Heart right ventricle (tissue), 16 donors: ENCODE data around the gene TEDC1. TPM values are rescaled to one million over a fixed set of nuclear protein-coding genes. Genes with fewer than 3 reads are reported as not detected.

Experiments
- ATAC-seq, 8 donors: fragments of 200-7000 bp; cut with Tn5 transposase; one replicate each; pipeline ENCODE4 v1.9.1; 2020; ENCODE audit warnings: mild to moderate bottlenecking in 8 of 8, moderate library complexity in 8 of 8, moderate number of reproducible peaks in 1 of 8
- DNase-seq, 2 donors: peaks; one replicate each; pipeline ENCODE4 v3.0.0-alpha.2; 2020
- H3K27ac ChIP-seq, 10 donors: fragments of 200-600 bp; sonication (generic) in 2 of 10; one replicate each; pipeline versions ENCODE4 v1.5.0 to v1.8.0; 2020 to 2022; ENCODE audit warnings: mild to moderate bottlenecking in 3 of 10
- H3K27me3 ChIP-seq, 7 donors: fragments of 200-600 bp; one replicate each; pipeline ENCODE4 v1.8.0; 2021 to 2022; ENCODE audit warnings: mild to moderate bottlenecking in 2 of 7
- H3K36me3 ChIP-seq, 9 donors: fragments of 200-600 bp; sonication (generic) in 1 of 9; one replicate each; pipeline versions ENCODE4 v1.5.0 to v1.8.0; 2020 to 2022; ENCODE audit warnings: mild to moderate bottlenecking in 2 of 9
- H3K4me1 ChIP-seq, 9 donors: fragments of 200-600 bp; sonication (generic) in 1 of 9; one replicate each; pipeline versions ENCODE4 v1.5.0 to v1.8.0; 2020 to 2022; ENCODE audit warnings: mild to moderate bottlenecking in 4 of 9
- H3K4me3 ChIP-seq, 10 donors: fragments of 200-600 bp; sonication (generic) in 2 of 10; one replicate each; pipeline versions ENCODE4 v1.5.0 to v1.8.0; 2020 to 2022; ENCODE audit warnings: mild to moderate bottlenecking in 7 of 10, moderate library complexity in 2 of 10
- H3K9me3 ChIP-seq, 11 donors: fragments of 200-600 bp in 10 of 11; sonication (generic) in 2 of 11; one replicate each; pipeline versions ENCODE4 v1.5.0 to v1.8.0; 2013 to 2022; ENCODE audit warnings: mild to moderate bottlenecking in 2 of 11, control low read depth in 1 of 11, moderate library complexity in 1 of 11
- WGBS, 2 donors: extraction: QIAGEN DNeasy Blood & Tissue Kit; methylation state at CpG; one replicate each; pipeline ENCODE4 v1.1.7; 2013; ENCODE audit warnings: inconsistent platforms in 1 of 2; 5-methylcytosine and 5-hydroxymethylcytosine counted together
- intact Hi-C, 10 donors: fragments of 100-400 bp; cut with DNase I; formaldehyde crosslinking; loops; one replicate each; pipeline versions ENCODE4 v1.11.1 to v1.14.2; 2022
- polyA plus RNA-seq, 2 donors: library from polyadenylated mRNA; stranded (reverse); fragments of 200-250 nt; gene quantifications; one replicate each; pipeline ENCODE4 v1.2.3, GENCODE V29; 2013
- total RNA-seq, 10 donors: library from RNA; stranded (reverse); fragmentation: NEBNext Ultra II Directional in 3 of 10; extraction: Animal tissue kit (Norgen Biotek cat#: 25700) in 3 of 10; gene quantifications; one replicate each; pipeline versions ENCODE4 v1.2.1 to v1.2.4, GENCODE V29; 2021 to 2023
- TF ChIP-seq, protein P1 (sequence below), 9 donors: fragments of 200-600 bp; sonication (generic) in 2 of 9; IDR thresholded peaks; one replicate each; pipeline versions ENCODE4 v1.5.0 to v1.8.0; 2021 to 2022; ENCODE audit warnings: antibody characterized with exemption in 9 of 9, mild to moderate bottlenecking in 5 of 9, moderate library complexity in 1 of 9
- donor health status: Arrhythmogenic right ventricular cardiomyopathy.
- donor health status: ischemic (EF 13 %, LVEDD 7.1; RV severe dilation, severe dysfunction).
- donor health status: healthy with polysubstance abuse.
- donor health status: DM: no; HTN: yes; CAD: no.
- donor health status: DM: no; HTN: no; CAD: no.
- donor health status: ischemic (EF 25% LVEDD 6.9; RV normal size, moderate dysfunction).
- donor health status: ischemic (EF 25% LVEDD 5.7; RV mildly dilated, moderate dysfunction).
- donor health status: healthy.
- donor health status: DM: yes; HTN: yes; CAD: no.
- donor health status: Ischemic cardiomyopathy.
- donor health status: ischemic (EF 35%, LVEDD 5.7; RV mildly dilated, moderate dysfunction).
- donor health status: nonischemic (EF 11% LVEDD 7.7; RV severe dilation, severe dysfunction).
- donor health status: DM: yes; HTN: yes; CAD: no.
- donor health status: PGD.
- donor health status: ischemic (EF 29% LVEDD 5.4; RV normal size, mild dysfunction).
- donor health status: nonischemic (EF 23%, LVEDD 6.1; RV moderate dilation, normal function).

Gene TEDC1
- total and polyA plus RNA-seq, 12 donors: 2.3 to 10.0 (median 4.4) TPM

DNA sequence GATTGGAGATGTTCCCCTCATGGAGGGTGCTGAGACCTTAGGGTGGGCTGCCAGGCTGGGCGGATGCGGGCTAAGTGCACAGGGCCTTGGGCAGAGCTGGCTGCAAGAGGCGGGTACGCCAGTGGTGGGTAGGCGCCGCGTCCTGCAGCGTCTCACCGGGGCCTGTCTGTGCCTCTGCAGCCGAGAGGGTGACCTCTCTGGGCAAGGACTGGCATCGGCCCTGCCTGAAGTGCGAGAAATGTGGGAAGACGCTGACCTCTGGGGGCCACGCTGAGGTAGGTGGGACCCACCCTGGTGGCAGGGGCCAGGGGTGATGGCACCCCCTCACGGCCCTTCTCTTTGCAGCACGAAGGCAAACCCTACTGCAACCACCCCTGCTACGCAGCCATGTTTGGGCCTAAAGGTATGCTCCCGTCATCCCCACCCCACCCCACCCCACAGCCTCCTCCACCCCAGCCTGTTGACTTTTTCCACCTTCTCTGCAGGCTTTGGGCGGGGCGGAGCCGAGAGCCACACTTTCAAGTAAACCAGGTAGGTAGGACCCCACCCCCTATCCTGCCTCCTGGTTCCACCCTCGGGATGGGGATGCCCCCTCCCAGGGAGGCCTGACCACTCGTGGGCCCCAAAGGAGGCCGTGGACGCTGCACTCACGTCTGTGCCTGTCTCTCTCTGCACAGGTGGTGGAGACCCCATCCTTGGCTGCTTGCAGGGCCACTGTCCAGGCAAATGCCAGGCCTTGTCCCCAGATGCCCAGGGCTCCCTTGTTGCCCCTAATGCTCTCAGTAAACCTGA, 2.9 kb upstream of the TEDC1 start:
- H3K9me3 ChIP-seq: no peaks in the 10 kb centered on the region
- peaks cover 0 to 23% (median 0%) of the 10 kb centered on the region in 7 donors for H3K27me3 ChIP-seq
- H3K27ac ChIP-seq: peak overlapping the region; percentile 81 to 100 (median 96)
- intact Hi-C loops: loop anchor here in 7 of 10 donors (2.0 to 10.0 kb wide), 6 partner anchors 39 to 293 kb away; partner anchors contain the start of genes MTA1 (in 1 of the 7) and TEX22 (in 1 of the 7)
- 62 to 69% methylated on average over 26 of the region's 26 CpGs for WGBS, 2 donors
- H3K36me3 ChIP-seq: peaks cover 0 to 5% (median 0%) of the 10 kb centered on the region in 9 donors
- ATAC-seq (no peak), DNase-seq (peak in 1 of 2 donors; percentile 39)
- peak overlapping the region; percentile 45 to 89 (median 69) for H3K4me3 ChIP-seq
- H3K4me1 ChIP-seq: peaks cover 57 to 87% (median 79%) of the 10 kb centered on the region in 9 donors
- TF ChIP-seq, protein P1, sequence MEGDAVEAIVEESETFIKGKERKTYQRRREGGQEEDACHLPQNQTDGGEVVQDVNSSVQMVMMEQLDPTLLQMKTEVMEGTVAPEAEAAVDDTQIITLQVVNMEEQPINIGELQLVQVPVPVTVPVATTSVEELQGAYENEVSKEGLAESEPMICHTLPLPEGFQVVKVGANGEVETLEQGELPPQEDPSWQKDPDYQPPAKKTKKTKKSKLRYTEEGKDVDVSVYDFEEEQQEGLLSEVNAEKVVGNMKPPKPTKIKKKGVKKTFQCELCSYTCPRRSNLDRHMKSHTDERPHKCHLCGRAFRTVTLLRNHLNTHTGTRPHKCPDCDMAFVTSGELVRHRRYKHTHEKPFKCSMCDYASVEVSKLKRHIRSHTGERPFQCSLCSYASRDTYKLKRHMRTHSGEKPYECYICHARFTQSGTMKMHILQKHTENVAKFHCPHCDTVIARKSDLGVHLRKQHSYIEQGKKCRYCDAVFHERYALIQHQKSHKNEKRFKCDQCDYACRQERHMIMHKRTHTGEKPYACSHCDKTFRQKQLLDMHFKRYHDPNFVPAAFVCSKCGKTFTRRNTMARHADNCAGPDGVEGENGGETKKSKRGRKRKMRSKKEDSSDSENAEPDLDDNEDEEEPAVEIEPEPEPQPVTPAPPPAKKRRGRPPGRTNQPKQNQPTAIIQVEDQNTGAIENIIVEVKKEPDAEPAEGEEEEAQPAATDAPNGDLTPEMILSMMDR (IDR thresholded peaks at IDR 0.05): peak in 2 of 9 donors; percentile 9 to 13

DNA sequence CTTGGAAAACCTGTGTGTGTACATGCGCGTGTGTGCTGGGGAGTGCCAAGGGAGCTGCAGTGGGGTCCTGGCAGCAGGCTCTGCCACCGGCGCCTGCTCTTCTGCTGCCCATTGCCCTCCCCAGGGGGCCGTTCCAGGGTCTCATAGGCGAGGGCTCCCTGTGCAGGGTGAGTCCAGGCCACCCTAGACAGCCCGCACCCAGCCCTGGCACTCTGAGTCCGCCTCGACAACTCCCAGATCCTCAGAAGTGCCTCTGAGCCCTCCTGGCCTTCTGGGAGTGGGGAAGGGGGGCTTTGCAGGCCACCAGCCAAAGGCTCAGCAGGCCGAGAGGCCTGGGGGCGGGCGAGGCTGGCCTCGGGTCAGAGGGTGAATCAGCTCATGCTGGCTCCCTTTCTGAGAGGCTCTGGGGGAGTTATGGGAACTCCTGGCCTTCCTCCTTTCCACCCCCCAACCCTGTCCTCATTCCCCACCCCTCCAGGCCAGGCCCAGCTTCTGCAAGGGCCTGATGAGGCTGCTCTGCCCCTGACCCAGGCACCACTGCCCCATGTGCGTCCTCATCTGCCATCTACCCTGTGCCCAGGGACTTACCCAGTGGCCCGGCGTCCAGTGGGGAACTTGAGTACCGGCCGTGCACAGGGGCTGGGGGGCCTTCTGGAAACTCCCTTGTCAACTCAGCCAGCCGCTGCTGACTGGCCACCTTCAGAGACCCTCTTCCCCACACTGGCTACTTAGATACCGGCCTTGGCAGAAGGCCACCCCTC, 2.1 kb upstream of the TEDC1 start:
- TF ChIP-seq, protein P1 (IDR thresholded peaks at IDR 0.05): no peak
- intact Hi-C loops: loop anchor here in 6 of 10 donors (1.0 to 10.0 kb wide), 7 partner anchors 40 to 294 kb away; partner anchors contain the start of genes MTA1 (in 1 of the 6) and TEX22 (in 1 of the 6)
- Histone ChIP-seq H3K4me1 (peaks cover 49 to 79% (median 72%) of the 10 kb centered on the region in 9 donors), H3K36me3 (peaks cover 0 to 5% (median 0%) of the 10 kb centered on the region in 9 donors), H3K9me3 (no peaks in the 10 kb centered on the region), H3K4me3 (peak overlapping the region in 9 of 10 donors; percentile 47 to 89 (median 69)), H3K27ac (peak overlapping the region in 9 of 10 donors; percentile 94 to 100 (median 97)), H3K27me3 (peaks cover 0 to 23% (median 0%) of the 10 kb centered on the region in 7 donors)
- 53 to 58% methylated on average over 20 of the region's 20 CpGs for WGBS, 2 donors
- ATAC-seq (no peak), DNase-seq (peak; percentile 31 to 33)

DNA sequence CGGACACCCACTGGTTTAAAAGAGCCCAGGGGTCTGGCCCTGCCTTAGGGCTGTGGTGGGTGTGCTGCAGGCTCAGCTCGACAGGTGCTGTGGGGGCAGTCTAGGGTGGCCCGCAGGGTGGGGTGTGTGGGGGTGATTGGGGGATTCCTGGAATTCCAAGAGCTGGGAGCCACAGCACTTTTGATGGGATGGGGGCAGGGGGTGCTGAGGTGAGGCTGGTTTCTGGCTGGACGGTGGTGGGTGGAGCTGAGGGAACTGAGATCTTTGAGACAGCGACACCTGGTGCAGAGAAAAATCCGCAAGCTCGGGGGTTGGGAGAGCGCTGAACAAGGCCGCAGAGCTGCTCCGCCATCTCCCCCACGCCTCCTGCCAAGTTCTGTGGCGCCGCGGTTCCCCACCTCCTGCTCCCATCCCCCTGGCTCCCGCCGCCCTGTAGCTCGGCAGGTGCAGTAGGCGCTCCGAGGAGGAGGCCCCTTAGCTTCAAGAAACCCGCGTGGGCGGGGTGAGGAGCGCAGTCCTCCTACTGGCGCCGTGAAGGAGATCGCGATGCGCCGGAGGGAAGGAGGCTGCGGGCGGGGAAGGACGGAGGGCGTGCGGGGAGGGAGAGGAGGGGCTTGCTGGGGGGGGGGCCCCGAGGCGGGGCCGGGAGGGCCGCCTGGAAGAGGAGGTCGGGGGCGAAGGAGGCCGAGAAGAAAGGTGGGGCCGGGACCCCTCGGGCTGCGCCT, 1.3 kb upstream of the TEDC1 start:
- DNase-seq (peak; percentile 80 to 92), ATAC-seq (peak; percentile 5 to 41 (median 28))
- peaks cover 0 to 23% (median 0%) of the 10 kb centered on the region in 7 donors for H3K27me3 ChIP-seq
- 0 to 1% methylated on average over 40 to 43 of the region's 44 CpGs for WGBS, 2 donors
- H3K4me3 ChIP-seq: peak overlapping the region; percentile 47 to 89 (median 72)
- H3K9me3 ChIP-seq: no peaks in the 10 kb centered on the region
- peaks cover 41 to 72% (median 64%) of the 10 kb centered on the region in 9 donors for H3K4me1 ChIP-seq
- peaks cover 0 to 5% (median 0%) of the 10 kb centered on the region in 9 donors for H3K36me3 ChIP-seq
- peak overlapping the region; percentile 86 to 100 (median 96) for H3K27ac ChIP-seq
- intact Hi-C loops: loop anchor here in 8 of 10 donors (1.0 to 10.0 kb wide), 11 partner anchors 19 to 295 kb away; partner anchors contain the start of genes TMEM121 (in 2 of the 8), MTA1 (in 1 of the 8) and TEX22 (in 1 of the 8)
- TF ChIP-seq, protein P1 (IDR thresholded peaks at IDR 0.05): peak; percentile 33 to 80 (median 61)
